Keratinocyte (primary cell): ENCODE measurements around the gene DMD. TPM values are rescaled to one million over a fixed set of nuclear protein-coding genes. Genes with fewer than 3 reads are reported as not detected.

Experiments
- DNase-seq: peaks from one replicate; pipeline ENCODE4 v3.0.0-alpha.2; 2011; ENCODE audit warnings: low read depth, missing footprints, low spot score
- FAIRE-seq: peaks from 2 replicates; lab custom pipeline; 2011; peaks lifted over from hg19 to GRCh38; lab: Jason Lieb, UNC
- H2AFZ ChIP-seq: 2 replicates; pipeline ENCODE4 v1.6.0; 2012; ENCODE audit warnings: low read length, control low read depth, inconsistent platforms; ENCODE audit not compliant: control insufficient read depth
- H3K27ac ChIP-seq: 2 replicates; pipeline ENCODE4 v1.5.1; 2011; ENCODE audit warnings: low read length; ENCODE audit not compliant: control insufficient read depth, insufficient read depth
- H3K27me3 ChIP-seq: 3 replicates; pipeline ENCODE4 v1.6.0; 2011; ENCODE audit warnings: low read length; ENCODE audit not compliant: control insufficient read depth, insufficient read depth; ENCODE audit errors: extremely low read depth
- H3K36me3 ChIP-seq, 2 experiments: 2 replicates in 1 of 2; 3 replicates in 1 of 2; pipeline ENCODE4 v1.5.1; 2011; ENCODE audit warnings: low read length in 2 of 2, mild to moderate bottlenecking in 1 of 2; ENCODE audit not compliant: control insufficient read depth in 2 of 2, insufficient read depth in 2 of 2; ENCODE audit errors: extremely low read depth in 1 of 2
- H3K4me1 ChIP-seq: 3 replicates; pipeline ENCODE4 v1.5.1; 2011; ENCODE audit warnings: low read length; ENCODE audit not compliant: control insufficient read depth, insufficient read depth; ENCODE audit errors: extremely low read depth
- H3K4me2 ChIP-seq: 3 replicates; pipeline ENCODE4 v1.6.0; 2011; ENCODE audit warnings: low read depth, low read length; ENCODE audit not compliant: control insufficient read depth, insufficient read depth; ENCODE audit errors: extremely low read depth
- H3K4me3 ChIP-seq, 3 experiments: fragments of 200-600 bp in 1 of 3; sonication (generic) in 1 of 3; 2 replicates in 2 of 3; 3 replicates in 1 of 3; pipeline ENCODE4 v1.5.1; 2011 to 2016; ENCODE audit warnings: low read length in 3 of 3, mild to moderate bottlenecking in 3 of 3, control low read depth in 2 of 3, inconsistent platforms in 1 of 3, low read depth in 1 of 3, mixed read lengths in 1 of 3, mixed run types in 1 of 3, moderate library complexity in 1 of 3; ENCODE audit not compliant: control insufficient read depth in 2 of 3, insufficient read depth in 2 of 3; ENCODE audit errors: extremely low read depth in 1 of 3
- H3K79me2 ChIP-seq: 2 replicates; pipeline ENCODE4 v1.6.0; 2012; ENCODE audit warnings: low read length; ENCODE audit not compliant: control insufficient read depth, insufficient read depth
- H3K9ac ChIP-seq: 3 replicates; pipeline ENCODE4 v1.6.0; 2011; ENCODE audit warnings: low read length; ENCODE audit not compliant: control insufficient read depth, insufficient read depth; ENCODE audit errors: extremely low read depth
- H3K9me1 ChIP-seq: 3 replicates; pipeline ENCODE4 v1.6.0; 2011; ENCODE audit warnings: low read length; ENCODE audit not compliant: control insufficient read depth, insufficient read depth; ENCODE audit errors: extremely low read depth
- H3K9me3 ChIP-seq: 2 replicates; pipeline ENCODE4 v1.5.1; 2012; ENCODE audit warnings: low read depth, low read length; ENCODE audit not compliant: control insufficient read depth
- H4K20me1 ChIP-seq: 3 replicates; pipeline ENCODE4 v1.6.0; 2011; ENCODE audit warnings: low read length; ENCODE audit not compliant: control insufficient read depth, insufficient read depth; ENCODE audit errors: extremely low read depth
- CTCF ChIP-seq, 3 experiments: IDR thresholded peaks in 1 of 3; conservative IDR thresholded peaks in 1 of 3; optimal IDR thresholded peaks in 1 of 3; 2 replicates in 2 of 3; 3 replicates in 1 of 3; pipeline versions ENCODE3 to v1.5.1; 2011; ENCODE audit warnings: low read length in 3 of 3, mild to moderate bottlenecking in 3 of 3, moderate library complexity in 2 of 3, control low read depth in 1 of 3, inconsistent platforms in 1 of 3; ENCODE audit not compliant: insufficient read depth in 2 of 3; ENCODE audit errors: extremely low read depth in 1 of 3
- EZH2 ChIP-seq: IDR thresholded peaks from one replicate; pipeline ENCODE4 v1.6.1; 2012; ENCODE audit warnings: inconsistent platforms, mild to moderate bottlenecking, low read length, moderate library complexity
- dilution Hi-C: fragments of 300-500 bp; cut with MboI; formaldehyde crosslinking; loops from one replicate; pipeline ENCODE4 v1.7.0; 2020; ENCODE audit warnings: low sequenced_read_pairs; ENCODE audit not compliant: extremely low pct_ligation_motif_present
- polyA plus RNA-seq, 5 experiments: library from polyadenylated mRNA; depleted of rRNA in 3 of 5; stranded (reverse) in 3 of 5; stranded (forward) in 1 of 5; unstranded in 1 of 5; fragments of >200 nt; gene quantifications; 1 replicate in 1 of 5; 2 replicates in 3 of 5; 3 replicates in 1 of 5; pipeline versions ENCODE4 v1.2.1 to v1.2.3, GENCODE V29; 2011 to 2012; ENCODE audit warnings: missing spikeins in 2 of 5, low read depth in 1 of 5, low replicate concordance in 1 of 5

Gene DMD
- polyA plus RNA-seq, 1 donor (not counting 4 experiments of a cell fraction or from before 2014, with no cell fraction given): 8.9 TPM

- no peak overlapping the region for H3K4me2 ChIP-seq
- H2AFZ ChIP-seq: no peak overlapping the region
- H3K27ac ChIP-seq: no peak overlapping the region
- H3K36me3 ChIP-seq: no peaks in the 10 kb centered on the region
- no peak for TF ChIP-seq CTCF (optimal IDR thresholded peaks at IDR 0.05 in 1 of 3, IDR thresholded peaks at IDR 0.05 in 1 of 3, conservative IDR thresholded peaks at IDR 0.05 in 1 of 3; ENCODE audit: extremely low read depth in 1 of 3, insufficient read depth in 2 of 3, low read length in 3 of 3)
- TF ChIP-seq EZH2: no peak
- FAIRE-seq (no peak), DNase-seq (no peak)
- H3K4me1 ChIP-seq: no peaks in the 10 kb centered on the region
- H3K27me3 ChIP-seq: no peaks in the 10 kb centered on the region
- H3K4me3 ChIP-seq: no peak overlapping the region
- no peak overlapping the region for H3K9ac ChIP-seq
- H3K79me2 ChIP-seq: no peaks in the 10 kb centered on the region
- dilution Hi-C loops: no loop called here
- H3K9me1 ChIP-seq: no peaks in the 10 kb centered on the region
- no peaks in the 10 kb centered on the region for H3K9me3 ChIP-seq
- H4K20me1 ChIP-seq: no peaks in the 10 kb centered on the region
Observed at GRCh38 chrX:31443654-31444053, 1767.7 kb downstream of the DMD start.

- Histone ChIP-seq H3K27ac (no peak overlapping the region), H3K9me1 (no peaks in the 10 kb centered on the region), H3K4me2 (no peak overlapping the region), H3K27me3 (no peaks in the 10 kb centered on the region), H3K4me3 (no peak overlapping the region), H3K36me3 (no peaks in the 10 kb centered on the region), H3K9me3 (no peaks in the 10 kb centered on the region), H4K20me1 (no peaks in the 10 kb centered on the region), H3K4me1 (no peaks in the 10 kb centered on the region), H3K9ac (no peak overlapping the region), H2AFZ (no peak overlapping the region), H3K79me2 (no peaks in the 10 kb centered on the region)
- dilution Hi-C loops: no loop called here
- no peak for FAIRE-seq
- TF ChIP-seq CTCF (optimal IDR thresholded peaks at IDR 0.05 in 1 of 3, IDR thresholded peaks at IDR 0.05 in 1 of 3, conservative IDR thresholded peaks at IDR 0.05 in 1 of 3; ENCODE audit: extremely low read depth in 1 of 3, insufficient read depth in 2 of 3, low read length in 3 of 3): no peak
- no peak for TF ChIP-seq EZH2
- DNase-seq: no peak
Observed at GRCh38 chrX:31440546-31440945, 1770.8 kb downstream of the DMD start.
